Non-pigmented ciliary epithelial cell (primary cell): ENCODE data around the gene PLXND1.

Experiments
- DNase-seq: peaks from one replicate; pipeline ENCODE4 v3.0.0-alpha.2; 2010; ENCODE audit warnings: low read depth

PLXND1 gene

DNA sequence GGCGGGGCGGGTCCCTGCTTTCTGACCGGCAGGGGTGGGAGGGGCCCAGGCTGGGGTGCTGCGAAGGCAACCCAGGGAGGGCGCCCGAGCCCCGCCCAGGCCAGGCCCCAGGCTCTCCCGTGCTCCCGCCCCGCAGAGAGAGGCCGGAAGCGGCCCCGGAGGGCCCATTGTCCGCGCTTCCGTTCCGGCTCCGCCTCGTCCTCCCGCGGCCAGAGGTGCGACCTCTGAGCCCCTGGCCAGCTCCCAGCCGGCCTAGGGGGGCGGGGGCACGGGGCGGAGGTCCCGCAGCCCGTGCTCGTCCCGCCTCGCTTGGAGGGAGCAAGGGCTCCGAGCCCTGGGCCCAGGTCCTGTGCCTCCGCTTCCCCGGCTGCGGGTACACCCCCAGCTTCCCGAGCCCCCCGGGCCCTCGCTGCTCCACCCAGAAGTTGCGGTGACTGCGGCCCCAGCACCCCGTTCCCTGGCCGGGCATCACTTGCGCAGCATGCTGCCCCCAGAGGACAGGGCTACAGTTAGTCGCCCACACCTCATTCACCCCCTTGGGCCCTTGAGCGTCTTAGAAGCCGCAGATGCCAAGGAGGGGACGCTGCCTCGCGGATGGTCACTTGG is 20.4 kb upstream of the PLXND1 start:
- DNase-seq: no peak

DNA sequence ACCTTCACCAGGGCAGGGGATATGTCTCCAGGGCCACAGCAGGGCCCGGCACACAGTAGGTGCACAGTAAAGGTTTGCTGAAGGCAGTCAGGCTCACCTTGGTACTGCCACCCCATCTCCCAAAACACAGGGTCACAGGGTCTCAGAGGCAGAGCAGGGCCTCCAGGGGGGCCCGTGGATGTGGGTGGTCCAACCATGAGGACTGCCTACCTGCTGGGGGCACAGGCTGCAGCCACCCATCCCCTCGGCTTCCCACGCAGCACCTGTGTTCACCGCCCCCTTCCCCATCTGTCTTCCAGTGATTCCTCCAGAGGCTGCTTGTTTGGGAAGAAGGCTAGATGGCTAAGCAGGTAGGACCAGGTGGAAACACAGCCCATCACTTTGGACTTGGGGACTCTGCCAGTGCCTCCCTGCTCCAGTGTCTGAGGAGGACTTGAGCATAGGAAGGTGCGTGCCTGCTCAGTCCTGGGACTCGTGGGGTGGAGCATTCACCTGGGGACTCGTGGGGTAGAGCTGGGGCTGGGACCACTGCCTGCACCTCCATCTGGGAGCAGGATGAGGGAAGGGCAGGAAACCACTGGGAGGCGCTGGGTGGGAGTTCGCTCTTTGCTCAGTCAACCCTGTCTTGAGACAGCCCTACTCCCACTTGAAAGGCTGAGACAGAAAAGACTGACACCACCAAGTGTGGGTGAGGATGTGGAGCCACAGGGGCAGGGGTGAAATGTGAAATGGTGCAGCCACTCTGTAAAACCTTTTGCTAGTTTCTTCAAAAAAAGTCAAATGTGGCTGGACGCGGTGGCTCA is 18.8 kb upstream of the PLXND1 start:
- DNase-seq: no peak

DNA sequence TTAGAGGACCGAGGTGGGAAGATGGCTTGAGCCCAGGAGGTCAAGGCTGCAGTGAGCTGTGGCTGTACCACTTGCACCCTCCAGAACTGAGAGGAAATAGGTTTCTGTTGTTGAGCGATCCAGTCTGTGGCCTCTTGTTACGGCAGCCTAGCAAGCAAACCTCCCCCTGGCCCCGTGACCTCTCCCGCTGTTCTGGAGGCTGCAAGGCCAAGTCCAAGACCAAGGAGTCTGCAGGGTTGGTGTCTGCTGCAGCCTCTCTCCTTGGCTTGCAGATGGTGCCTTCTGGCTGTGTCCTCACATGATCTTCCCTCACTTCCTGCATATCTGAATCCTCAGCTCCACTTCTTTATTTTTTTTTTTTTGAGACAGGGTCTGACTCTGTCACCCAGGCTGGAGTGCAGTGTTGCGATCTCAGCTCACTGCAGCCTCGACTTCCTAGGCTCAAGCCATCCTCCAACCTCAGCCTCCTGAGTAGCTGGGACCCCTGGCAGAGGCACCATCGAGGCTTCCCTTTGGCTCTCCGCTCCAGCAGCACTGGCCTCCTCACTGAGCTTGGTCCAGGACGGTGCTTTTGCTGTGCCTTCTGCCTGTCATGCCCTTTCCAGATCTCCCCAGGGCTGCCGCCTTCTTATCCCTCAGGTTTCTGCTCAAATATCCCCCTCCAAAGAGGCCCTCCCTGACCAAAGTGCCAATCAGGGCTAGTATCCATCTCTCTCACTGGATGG is 18.0 kb upstream of the PLXND1 start:
- DNase-seq: no peak

DNA sequence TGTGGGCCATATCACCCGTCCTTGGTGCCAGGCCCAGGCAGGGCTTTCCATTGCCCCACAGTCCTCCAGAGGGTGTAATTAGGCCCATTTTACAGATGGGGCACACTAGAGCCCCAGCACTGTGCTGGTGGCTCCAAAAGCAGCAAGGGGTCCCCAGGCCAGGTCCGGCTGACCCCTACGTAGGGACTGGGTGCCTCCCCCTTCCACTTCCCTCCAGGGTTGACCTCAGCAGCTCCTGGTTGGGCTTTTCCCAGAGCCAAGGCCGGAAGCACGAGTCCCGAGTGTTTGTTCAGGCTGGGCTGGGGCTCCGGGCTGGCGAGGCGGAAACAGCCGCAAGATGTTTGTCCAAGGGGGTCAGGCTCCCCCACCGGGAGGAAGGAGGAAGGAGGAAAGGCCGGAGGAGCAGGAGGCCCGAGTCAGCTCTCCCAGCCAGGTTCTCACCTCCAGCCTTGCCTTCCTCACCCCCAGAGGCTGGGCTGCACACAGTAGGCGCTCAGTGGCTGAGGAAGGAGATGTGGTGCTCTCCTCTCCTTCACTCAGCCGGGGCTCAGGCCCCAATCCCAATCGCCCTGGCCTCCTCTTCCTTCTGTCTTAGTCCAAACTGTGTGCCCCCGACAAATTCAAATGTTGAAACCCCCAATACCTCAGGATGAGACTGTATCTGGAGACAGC is 17.1 kb upstream of the PLXND1 start:
- DNase-seq: no peak

DNA sequence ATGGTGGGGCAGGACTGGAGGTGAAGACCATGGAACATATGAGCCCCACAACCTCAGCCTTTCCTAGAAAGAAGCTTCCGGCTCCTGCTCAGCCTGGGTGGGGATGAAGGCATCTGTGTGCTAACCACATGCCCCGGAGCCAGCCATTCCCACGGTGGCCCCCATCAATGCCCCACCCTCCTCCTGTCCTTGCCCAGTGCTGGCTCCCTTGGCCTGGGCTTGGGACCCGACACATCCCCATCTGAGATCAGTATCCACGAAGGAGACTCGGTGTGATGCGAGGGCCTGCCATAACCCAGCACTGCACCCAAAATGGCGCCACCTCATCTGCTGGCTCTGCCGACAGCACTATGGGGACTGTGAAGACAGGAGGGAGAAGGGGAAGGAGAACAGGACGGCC is 16.5 kb upstream of the PLXND1 start:
- DNase-seq: no peak

DNA sequence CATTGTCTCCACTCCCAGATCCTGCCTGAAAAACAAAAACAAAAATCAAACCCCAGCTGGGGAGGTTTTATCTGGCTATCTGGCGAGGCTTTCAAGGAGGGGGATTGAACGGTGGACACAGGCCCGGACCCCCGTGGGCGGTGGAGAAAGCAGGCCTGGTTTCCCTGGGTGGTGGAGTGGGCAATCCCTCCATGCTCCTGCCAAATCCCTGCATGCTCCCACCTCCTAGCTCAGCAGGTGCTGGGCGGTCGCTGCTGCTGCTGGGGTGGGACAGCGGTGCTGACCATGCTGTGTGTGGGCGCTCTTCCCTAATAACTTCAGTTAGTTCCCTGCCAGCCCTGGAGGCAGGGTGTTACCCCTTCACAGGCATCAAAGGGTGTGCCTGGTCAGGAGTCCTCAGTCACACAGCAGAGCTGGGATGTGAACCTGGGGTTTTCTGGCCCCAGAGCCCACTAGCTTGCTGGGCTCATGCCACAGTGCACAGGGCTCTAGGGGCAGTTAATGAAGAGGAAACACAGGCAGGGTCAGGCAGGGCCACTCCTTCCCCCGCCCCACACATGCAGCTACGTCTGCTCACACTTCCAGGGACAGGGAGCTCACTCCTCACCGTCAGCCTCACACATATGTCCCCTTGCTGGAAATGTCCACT is 15.9 kb upstream of the PLXND1 start:
- no peak for DNase-seq

DNA sequence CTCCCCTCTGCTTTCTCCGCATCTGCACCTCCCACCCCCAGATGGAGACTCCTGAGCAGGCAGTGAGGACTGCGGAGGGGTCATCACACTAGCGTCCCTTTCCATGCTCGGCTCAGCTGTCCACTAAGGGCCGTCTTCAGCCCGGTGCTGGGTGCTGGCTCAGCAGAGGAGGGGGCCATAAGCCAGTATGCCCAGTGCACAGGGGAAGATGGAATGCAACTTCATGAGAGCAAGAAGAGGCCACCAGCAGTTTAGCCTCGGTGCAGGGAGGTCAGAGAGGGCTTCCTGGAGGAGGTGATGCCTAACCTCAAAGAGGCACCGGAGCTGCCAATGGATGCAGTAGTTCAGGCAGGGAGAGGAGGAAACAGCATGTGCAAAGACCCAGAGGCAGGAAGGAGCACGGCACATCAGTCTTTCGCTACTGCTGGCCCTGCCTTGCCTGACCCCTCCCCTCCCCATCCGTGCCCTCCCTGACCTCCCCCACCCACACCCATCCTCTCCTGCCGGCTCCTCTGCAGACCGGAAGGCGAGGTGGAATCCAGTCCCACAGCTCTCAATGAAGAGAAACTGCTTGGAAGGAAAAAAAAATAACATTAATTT is 15.2 kb upstream of the PLXND1 start:
- no peak for DNase-seq

DNA sequence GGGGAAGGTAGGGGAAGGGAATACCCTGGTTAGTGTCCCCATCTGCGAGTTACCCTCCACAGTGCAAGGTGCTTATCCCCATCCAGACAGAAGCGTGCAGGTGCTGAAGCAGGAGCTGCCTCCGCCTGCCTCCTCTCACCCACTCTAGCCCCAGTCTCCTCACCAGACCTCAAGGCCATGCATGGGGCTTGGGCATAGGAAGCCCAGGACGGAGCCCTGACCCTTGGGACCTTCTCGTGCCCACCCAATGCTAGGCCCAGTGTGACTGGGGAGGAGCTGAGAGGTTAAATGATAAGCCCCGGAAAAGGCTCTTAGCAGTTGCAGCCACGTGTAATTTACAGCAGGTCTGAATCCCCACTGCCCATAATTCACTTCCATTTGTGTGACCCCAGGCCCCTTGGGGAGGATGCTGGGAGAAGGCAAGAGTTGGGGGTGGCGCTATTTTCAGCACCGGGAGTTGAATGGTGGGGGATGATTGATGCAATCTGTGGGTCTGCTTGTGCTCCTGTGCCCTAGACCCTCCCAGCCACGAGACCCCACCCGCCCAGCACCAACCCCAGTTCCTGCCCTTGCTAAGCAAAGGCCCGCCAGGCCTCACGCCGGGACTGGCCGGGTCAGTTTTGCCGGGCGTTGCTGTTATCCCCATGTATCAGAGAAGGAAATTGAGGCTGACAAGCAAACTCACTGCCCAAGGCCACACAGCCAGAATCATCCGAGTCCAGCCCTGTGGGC is 14.5 kb upstream of the PLXND1 start:
- DNase-seq: no peak

DNA sequence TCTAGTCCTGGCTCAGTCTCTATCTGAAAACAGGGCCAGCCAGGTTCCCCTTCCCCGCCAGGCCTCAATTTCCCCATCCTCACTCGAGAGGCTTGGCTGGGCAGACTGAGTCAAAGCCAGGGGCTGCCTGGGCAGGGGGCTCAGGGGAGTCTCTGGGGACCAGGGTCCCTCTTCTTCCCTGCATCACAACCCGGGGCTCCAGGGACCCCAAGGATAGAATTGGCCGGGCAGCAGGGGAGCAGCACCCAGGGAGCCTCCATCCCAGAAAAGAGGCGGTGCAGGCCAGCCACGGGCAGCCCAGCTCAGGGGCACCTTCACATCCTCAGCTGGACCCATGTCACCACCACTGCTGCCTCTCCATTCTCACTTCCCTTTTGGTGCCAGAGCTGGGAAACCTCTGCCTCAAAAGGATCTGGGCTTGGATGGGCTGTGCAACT is 13.3 kb upstream of the PLXND1 start:
- no peak for DNase-seq

DNA sequence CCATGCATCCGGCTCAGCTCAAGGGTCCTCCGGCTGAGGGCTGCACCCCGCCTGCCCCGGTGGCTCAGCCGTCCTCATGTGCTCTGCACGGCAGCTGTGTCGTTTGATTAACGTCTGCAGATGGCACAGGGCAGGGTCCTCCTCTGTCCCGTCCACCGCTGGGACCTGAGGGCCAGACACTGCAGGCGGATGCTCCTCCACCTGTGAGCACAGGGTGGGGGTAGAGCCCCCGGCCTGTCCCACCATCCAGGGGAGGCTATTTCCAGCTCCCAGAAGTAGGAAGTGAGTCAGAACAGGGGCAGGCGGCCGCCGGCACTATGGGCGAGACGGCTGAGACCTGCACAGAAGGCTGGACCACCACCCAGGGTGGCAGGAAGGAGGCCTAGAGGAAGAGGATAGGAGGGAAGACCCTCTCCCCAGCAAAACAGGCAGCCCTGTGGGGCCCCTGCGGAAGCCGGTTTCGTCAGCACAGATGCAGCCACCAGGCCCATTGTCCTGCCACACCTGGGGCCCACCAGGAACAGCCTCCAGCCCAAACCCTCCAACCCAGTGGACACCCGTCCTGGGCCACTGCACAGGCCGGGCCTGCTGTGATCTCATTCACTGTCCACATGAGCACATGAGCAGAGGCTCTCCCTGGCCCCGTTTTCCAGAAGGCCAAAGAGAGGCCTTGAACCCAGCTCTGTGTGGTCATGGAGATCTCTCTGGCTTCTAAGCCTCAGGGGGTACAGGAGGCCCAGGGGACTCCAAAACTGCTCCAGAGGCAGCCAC is 12.6 kb upstream of the PLXND1 start:
- DNase-seq: no peak

DNA sequence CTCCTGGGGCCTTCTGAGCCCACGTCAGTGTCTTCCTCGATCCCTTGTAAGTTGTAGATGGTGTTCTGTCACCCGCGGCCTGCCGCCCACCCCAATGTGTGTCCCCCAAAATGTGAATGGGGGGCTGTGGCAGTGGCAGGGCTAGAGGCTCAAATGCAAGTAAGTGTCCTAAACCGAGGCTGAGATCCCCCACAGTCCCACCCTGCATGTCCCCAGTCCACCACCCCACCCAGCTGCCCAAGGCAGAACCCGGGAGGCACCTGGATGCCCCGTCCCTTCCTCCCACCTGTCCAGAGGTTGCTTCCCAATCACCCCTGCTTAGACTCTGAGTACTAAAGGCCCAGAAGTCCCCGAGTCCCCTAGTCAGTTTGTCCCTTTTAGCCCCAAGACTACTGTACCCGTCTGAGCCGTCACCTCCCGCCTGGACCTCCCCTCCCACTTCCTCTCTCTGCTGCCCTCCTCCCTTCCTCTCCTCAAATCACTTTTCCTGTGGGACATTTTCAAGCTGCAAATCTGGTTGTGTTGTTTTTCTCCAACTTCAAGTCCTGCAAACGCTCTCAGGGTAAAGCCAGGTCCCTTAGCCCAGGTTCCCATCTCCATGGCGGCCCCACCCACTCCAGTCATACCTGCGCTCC is 11.8 kb upstream of the PLXND1 start:
- DNase-seq: no peak

DNA sequence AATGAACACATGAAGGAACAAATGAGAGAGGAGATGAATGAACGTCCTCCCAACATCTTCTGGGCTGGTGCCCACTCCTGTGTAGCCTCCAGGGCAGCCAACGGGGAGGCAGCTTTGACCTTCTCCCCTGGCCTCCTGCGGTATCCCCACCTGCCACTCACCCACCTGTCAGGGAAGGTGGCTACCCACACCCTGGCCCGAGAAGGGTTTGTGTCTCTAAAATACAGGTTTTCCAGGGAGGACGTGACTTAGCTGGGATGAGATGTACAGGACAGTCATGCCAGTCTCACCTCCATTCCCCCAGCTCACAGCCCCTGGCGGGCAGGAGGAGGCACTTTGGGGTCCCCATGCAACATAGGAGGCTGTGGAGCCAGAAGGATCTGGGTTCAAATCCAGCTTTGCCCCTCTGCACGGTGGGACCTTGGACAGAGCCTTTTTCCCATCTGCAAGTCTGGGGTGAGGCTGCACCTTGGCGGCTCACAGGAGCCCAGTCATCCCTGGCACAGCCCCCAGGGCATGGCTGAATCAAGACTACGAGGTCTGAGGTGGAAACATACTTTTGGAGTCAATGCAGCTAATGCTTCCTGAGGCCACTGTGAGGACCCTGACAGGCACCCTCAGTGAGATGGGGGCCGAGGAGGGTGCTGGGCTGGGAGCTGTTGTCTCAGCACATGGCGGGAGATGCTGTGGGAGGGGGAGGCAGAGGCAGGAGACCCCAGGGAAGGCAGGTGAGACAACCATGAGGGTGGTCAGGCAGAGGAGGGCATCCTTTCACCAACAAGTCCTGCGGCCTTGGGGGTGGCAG is 11.1 kb upstream of the PLXND1 start:
- no peak for DNase-seq

DNA sequence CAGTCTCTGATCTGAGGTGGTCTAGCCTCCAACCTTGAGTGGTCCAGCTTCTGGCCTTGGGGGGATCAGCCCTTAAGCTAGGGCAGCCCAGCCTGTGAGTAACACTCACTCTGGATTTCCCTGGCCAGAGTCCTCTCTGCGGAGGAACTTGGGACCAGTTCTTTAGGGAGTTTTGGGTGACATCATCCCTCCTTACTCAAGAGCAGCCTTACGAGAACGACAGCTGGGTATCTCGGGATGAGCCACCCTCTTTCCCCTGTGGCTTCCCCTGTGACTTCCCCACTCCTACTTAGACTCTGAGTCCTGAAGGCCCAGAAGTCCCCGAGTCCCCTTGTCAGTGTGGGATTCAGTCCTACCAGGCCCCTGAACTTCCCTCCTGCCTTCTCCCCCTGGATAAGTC is 10.2 kb upstream of the PLXND1 start:
- DNase-seq: no peak

DNA sequence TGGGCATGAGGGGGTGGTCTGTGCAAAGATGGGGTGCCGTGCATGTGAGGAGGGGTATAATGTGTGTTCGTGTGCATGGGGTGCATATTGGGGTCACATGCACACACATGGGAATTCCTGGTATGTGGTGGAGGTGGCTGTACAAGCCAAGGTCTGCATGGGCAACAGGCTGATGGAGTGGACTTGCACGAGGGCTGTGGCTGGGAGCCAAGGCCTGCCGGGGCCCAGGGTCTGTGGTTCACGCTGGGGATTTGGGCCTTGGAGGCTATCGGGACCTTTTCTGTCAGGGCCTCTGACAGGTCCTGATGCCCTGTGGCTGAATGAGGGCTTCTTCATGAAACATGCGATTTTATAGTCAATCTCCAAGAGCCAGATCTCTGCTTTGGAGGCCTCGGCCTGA is 9.8 kb upstream of the PLXND1 start:
- no peak for DNase-seq

DNA sequence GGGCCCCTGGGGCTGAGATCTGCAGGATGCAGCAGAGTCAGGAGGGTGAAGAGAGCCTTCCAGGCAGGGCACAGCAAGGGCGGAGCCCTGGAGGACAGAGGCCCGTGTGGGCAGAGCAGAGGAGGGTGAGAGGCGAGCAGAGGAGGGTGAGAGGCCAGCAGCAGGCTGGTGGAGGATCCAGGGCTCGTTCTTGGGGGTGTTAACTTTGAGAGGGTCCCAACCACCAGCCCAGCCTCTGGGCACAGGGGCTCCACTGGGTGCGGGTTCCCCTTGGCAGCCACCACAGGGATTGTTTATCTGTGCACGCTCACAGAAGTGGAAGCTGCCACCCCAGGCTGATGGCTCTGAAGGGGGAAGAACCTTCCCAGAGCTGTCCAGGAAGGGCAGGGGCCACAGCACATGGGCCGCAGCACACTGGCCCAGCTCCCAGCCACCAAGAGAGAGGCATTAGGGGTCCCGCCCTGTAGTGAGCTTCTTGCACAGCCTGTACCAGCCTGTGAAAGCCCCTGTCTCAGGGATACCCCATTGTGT is 9.3 kb upstream of the PLXND1 start:
- no peak for DNase-seq

DNA sequence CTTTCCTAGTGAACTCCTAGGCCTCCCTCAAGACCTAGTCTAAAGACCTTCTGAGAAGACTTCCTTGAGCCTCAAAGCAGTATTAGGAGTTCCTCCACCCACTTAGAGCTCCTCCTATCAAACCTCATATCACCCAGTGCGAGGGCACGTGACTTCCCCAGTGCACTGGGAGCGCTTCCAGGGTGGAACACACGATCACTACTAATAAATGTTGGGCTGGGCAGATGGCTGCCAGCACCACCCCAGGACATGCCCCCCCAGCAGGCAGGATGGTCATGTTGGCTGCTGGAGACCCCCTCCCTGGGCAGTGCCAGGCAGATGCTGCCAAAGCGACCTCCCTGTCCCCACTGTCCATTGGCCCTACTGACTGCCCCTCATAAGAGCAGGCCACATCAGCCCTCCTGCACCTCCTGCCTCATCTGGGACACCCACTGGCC is 8.5 kb upstream of the PLXND1 start:
- no peak for DNase-seq

DNA sequence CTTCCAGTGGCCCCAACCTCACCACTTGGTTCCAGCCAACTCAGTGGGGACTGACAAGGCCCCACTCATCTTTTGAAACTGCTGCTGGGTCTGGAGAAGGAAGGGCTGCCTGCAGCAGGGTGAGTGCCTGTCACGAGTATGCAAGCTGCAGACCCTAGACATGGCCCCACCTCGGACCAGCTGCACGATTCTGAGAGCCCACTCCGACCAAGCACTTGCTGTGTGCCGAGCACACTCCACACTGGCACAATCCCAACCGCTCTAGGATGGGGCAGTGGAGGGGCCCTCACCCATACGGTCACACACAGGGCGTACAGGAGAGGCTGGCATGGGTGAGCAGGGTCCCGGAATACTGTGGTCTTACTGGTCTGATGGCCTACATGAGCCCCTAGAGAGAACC is 8.0 kb upstream of the PLXND1 start:
- no peak for DNase-seq

DNA sequence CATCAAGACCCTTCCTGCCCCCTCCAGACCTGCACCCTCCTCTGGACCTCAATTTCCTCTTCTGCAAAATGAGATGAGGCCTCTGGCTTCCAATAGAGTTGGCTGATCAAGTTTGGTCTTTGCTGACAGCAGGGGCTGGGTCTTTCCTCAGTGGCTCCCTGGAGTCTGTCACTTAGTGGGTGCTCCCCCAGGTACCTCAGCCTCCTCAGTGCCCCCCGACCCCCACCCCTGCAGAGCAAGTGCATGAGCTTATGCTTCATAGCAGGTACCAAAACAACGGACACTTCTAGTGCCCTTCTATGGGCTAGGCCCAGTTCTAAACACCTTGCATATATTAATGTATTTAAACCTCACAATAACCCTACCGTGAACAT is 6.9 kb upstream of the PLXND1 start:
- DNase-seq: no peak
